ELR (cell line): ENCODE measurements around the gene KPNA3.
"Not testable (repeated sequence)": the region's sequence is repeated elsewhere in the genome, so short reads cannot be mapped to it uniquely, and the experiment has no call there.

Source experiments
- DNase-seq: peaks from one replicate; pipeline ENCODE4 v3.0.0-alpha.2; 2015; ENCODE audit warnings: low read depth

The KPNA3 gene

GRCh38 chr13:49792550-49793324, at the start of gene KPNA3:
Gene KPNA3, minus strand, starts transcription at chr13:49792682. Its CDS starts 176 bp downstream, at chr13:49792506.
- DNase-seq, result peak; percentile 96

- no peak for DNase-seq
Observed at GRCh38 chr13:49841964-49842363, 49.5 kb upstream of the KPNA3 start.

- no peak for DNase-seq
Observed at GRCh38 chr13:49840675-49841074, 48.2 kb upstream of the KPNA3 start.

GRCh38 chr13:49840266-49840665, 47.8 kb upstream of the KPNA3 start:
- no peak for DNase-seq

GRCh38 chr13:49838989-49839388, 46.5 kb upstream of the KPNA3 start:
- no peak for DNase-seq

GRCh38 chr13:49836516-49836915, 44.0 kb upstream of the KPNA3 start:
- DNase-seq, result no peak

GRCh38 chr13:49833402-49833801, 40.9 kb upstream of the KPNA3 start:
- no peak for DNase-seq

- no peak for DNase-seq
Observed at GRCh38 chr13:49831455-49831854, 39.0 kb upstream of the KPNA3 start.

- DNase-seq, result no peak
Observed at GRCh38 chr13:49830721-49831120, 38.2 kb upstream of the KPNA3 start.

GRCh38 chr13:49829715-49830114, 37.2 kb upstream of the KPNA3 start:
- DNase-seq, result no peak

- peak; percentile 26 for DNase-seq
Observed at GRCh38 chr13:49828453-49828852, 36.0 kb upstream of the KPNA3 start.

GRCh38 chr13:49827891-49828290, 35.4 kb upstream of the KPNA3 start:
- DNase-seq, result no peak

- no peak for DNase-seq
Observed at GRCh38 chr13:49827336-49827735, 34.9 kb upstream of the KPNA3 start.

GRCh38 chr13:49821216-49822009, 28.9 kb upstream of the KPNA3 start:
- peak; percentile 20 for DNase-seq

- no peak for DNase-seq
Observed at GRCh38 chr13:49820591-49821215, 28.2 kb upstream of the KPNA3 start.

- not testable (repeated sequence) for DNase-seq
Observed at GRCh38 chr13:49816047-49816446, 23.6 kb upstream of the KPNA3 start.

GRCh38 chr13:49814551-49815270, 22.2 kb upstream of the KPNA3 start:
- DNase-seq, result peak; percentile 24

GRCh38 chr13:49812812-49813211, 20.3 kb upstream of the KPNA3 start:
- no peak for DNase-seq

GRCh38 chr13:49811527-49811908, 19.0 kb upstream of the KPNA3 start:
- no peak for DNase-seq

- DNase-seq, result peak; percentile 74
Observed at GRCh38 chr13:49810567-49811526, 18.4 kb upstream of the KPNA3 start.

GRCh38 chr13:49807681-49808080, 15.2 kb upstream of the KPNA3 start:
- DNase-seq, result no peak
